ENCODE results near the gene MYADML2.
"Not testable (repeated sequence)": the region's sequence is repeated elsewhere in the genome, so short reads cannot be mapped to it uniquely, and the experiment has no call there.

The MYADML2 gene

GRCh38 chr17:81922566-81923301 is 24.3 kb downstream of the MYADML2 start:
- no peak for DNase-seq

GRCh38 chr17:81921996-81922565 is 25.0 kb downstream of the MYADML2 start:
- no peak for DNase-seq

- DNase-seq: no peak
These were observed 25.5 kb downstream of the MYADML2 start for GRCh38 chr17:81921537-81921862.

GRCh38 chr17:81920612-81921536 is 26.2 kb downstream of the MYADML2 start:
- DNase-seq: peak; percentile 62 to 75

GRCh38 chr17:81918832-81919545 is 28.0 kb downstream of the MYADML2 start:
- DNase-seq: no peak

- not testable (repeated sequence) for DNase-seq
These were observed 28.7 kb downstream of the MYADML2 start for GRCh38 chr17:81918333-81918669.

GRCh38 chr17:81917565-81918332 is 29.3 kb downstream of the MYADML2 start, which contains the start of gene SIRT7:
Gene SIRT7, minus strand, starts transcription at chr17:81918176. Its CDS starts 45 bp downstream, at chr17:81918131.
- DNase-seq: peak; percentile 82 to 87

- peak; percentile 78 to 84 for DNase-seq
These were observed 30.6 kb downstream of the MYADML2 start for GRCh38 chr17:81916234-81917001.

GRCh38 chr17:81915331-81915730 is 31.7 kb downstream of the MYADML2 start:
- no peak for DNase-seq

- DNase-seq: no peak
These were observed 32.8 kb downstream of the MYADML2 start for GRCh38 chr17:81914103-81914850.

- no peak for DNase-seq
These were observed 33.5 kb downstream of the MYADML2 start for GRCh38 chr17:81913394-81914102.

- DNase-seq: no peak
These were observed 34.4 kb downstream of the MYADML2 start for GRCh38 chr17:81912441-81913309.

- no peak for DNase-seq
These were observed 35.1 kb downstream of the MYADML2 start for GRCh38 chr17:81911969-81912368.

- peak; percentile 79 to 90 for DNase-seq
These were observed 35.6 kb downstream of the MYADML2 start, which contains the start of gene PCYT2 for GRCh38 chr17:81911277-81911961. Gene PCYT2, minus strand, starts transcription at chr17:81911399. Its CDS starts 44 bp downstream, at chr17:81911355.

- no peak for DNase-seq
These were observed 36.2 kb downstream of the MYADML2 start for GRCh38 chr17:81910840-81911276.

- peak in 1 of 2 donors; percentile 50 for DNase-seq
These were observed 36.8 kb downstream of the MYADML2 start for GRCh38 chr17:81909966-81910839.

GRCh38 chr17:81909231-81909630 is 37.8 kb downstream of the MYADML2 start:
- DNase-seq: no peak

Measured in inflammatory macrophage (primary cell).